ENCODE data around the gene NCKAP5. TPM values are rescaled to one million over a fixed set of nuclear protein-coding genes. Genes with fewer than 3 reads are reported as not detected.

NCKAP5 gene
- total RNA-seq, 2 experiments from 2014 or later, result not detected

GRCh38 chr2:133248264-133248663 lies 320.0 kb downstream of the NCKAP5 start:
- ChIA-PET POLR2A (no interaction called here), CTCF (no interaction called here)
- TF ChIP-seq CTCF (IDR thresholded peaks at IDR 0.05), result no peak
- H3K27me3 Mint-ChIP-seq, result peaks cover 3% of the 10 kb centered on the region
- DNase-seq, result no peak
- H3K36me3 Mint-ChIP-seq (ENCODE audit: low read depth), result no peaks in the 10 kb centered on the region
- no peak for ATAC-seq
- no peak overlapping the region for H3K4me3 Mint-ChIP-seq
- H3K4me1 Mint-ChIP-seq (ENCODE audit: low read depth), result no peaks in the 10 kb centered on the region
- H3K9me3 Mint-ChIP-seq, result no peaks in the 10 kb centered on the region
- intact Hi-C loops (cut with micrococcal nuclease), result no loop called here
- no peak overlapping the region for H3K27ac Mint-ChIP-seq

- CTCF ChIA-PET, result no interaction called here
- no peak overlapping the region for H3K4me3 Mint-ChIP-seq
- intact Hi-C loops (cut with micrococcal nuclease), result no loop called here
- TF ChIP-seq CTCF (IDR thresholded peaks at IDR 0.05), result no peak
- no peaks in the 10 kb centered on the region for H3K4me1 Mint-ChIP-seq (ENCODE audit: low read depth)
- no peaks in the 10 kb centered on the region for H3K9me3 Mint-ChIP-seq
- no peaks in the 10 kb centered on the region for H3K36me3 Mint-ChIP-seq (ENCODE audit: low read depth)
- peaks cover 3% of the 10 kb centered on the region for H3K27me3 Mint-ChIP-seq
- no peak overlapping the region for H3K27ac Mint-ChIP-seq
- POLR2A ChIA-PET, result no interaction called here
- DNase-seq, result no peak
- no peak for ATAC-seq
Measured at GRCh38 chr2:133247631-133248030, 320.6 kb downstream of the NCKAP5 start.

GRCh38 chr2:133241224-133241571 lies 327.1 kb downstream of the NCKAP5 start:
- TF ChIP-seq CTCF (IDR thresholded peaks at IDR 0.05), result no peak
- intact Hi-C loops (cut with micrococcal nuclease), result no loop called here
- ATAC-seq (no peak), DNase-seq (no peak)
- Mint-ChIP-seq H3K27ac (no peak overlapping the region), H3K4me1 (ENCODE audit: low read depth) (no peaks in the 10 kb centered on the region), H3K4me3 (no peak overlapping the region), H3K27me3 (no peaks in the 10 kb centered on the region), H3K36me3 (ENCODE audit: low read depth) (no peaks in the 10 kb centered on the region), H3K9me3 (no peaks in the 10 kb centered on the region)
- CTCF ChIA-PET, result no interaction called here
- POLR2A ChIA-PET, result no interaction called here

- intact Hi-C loops (cut with micrococcal nuclease), result no loop called here
- H3K27ac Mint-ChIP-seq, result no peak overlapping the region
- no peak for DNase-seq
- H3K36me3 Mint-ChIP-seq (ENCODE audit: low read depth), result no peaks in the 10 kb centered on the region
- H3K4me3 Mint-ChIP-seq, result no peak overlapping the region
- no peaks in the 10 kb centered on the region for H3K9me3 Mint-ChIP-seq
- ChIA-PET POLR2A (no interaction called here), CTCF (no interaction called here)
- H3K4me1 Mint-ChIP-seq (ENCODE audit: low read depth), result no peaks in the 10 kb centered on the region
- no peak for TF ChIP-seq CTCF (IDR thresholded peaks at IDR 0.05)
- H3K27me3 Mint-ChIP-seq, result no peaks in the 10 kb centered on the region
- no peak for ATAC-seq
Measured at GRCh38 chr2:133240491-133241223, 327.6 kb downstream of the NCKAP5 start.

GRCh38 chr2:133235968-133236367 lies 332.3 kb downstream of the NCKAP5 start:
- H3K27ac Mint-ChIP-seq, result no peak overlapping the region
- no peaks in the 10 kb centered on the region for H3K9me3 Mint-ChIP-seq
- no peaks in the 10 kb centered on the region for H3K4me1 Mint-ChIP-seq (ENCODE audit: low read depth)
- DNase-seq (no peak), ATAC-seq (no peak)
- ChIA-PET POLR2A (no interaction called here), CTCF (no interaction called here)
- no peak for TF ChIP-seq CTCF (IDR thresholded peaks at IDR 0.05)
- intact Hi-C loops (cut with micrococcal nuclease), result no loop called here
- H3K36me3 Mint-ChIP-seq (ENCODE audit: low read depth), result no peaks in the 10 kb centered on the region
- no peaks in the 10 kb centered on the region for H3K27me3 Mint-ChIP-seq
- no peak overlapping the region for H3K4me3 Mint-ChIP-seq
